ENCODE results near the gene IGFBP5. TPM values are rescaled to one million over a fixed set of nuclear protein-coding genes. Genes with fewer than 3 reads are reported as not detected.

IGFBP5 gene
- total RNA-seq, 2 experiments from 2014 or later, result not detected

DNA sequence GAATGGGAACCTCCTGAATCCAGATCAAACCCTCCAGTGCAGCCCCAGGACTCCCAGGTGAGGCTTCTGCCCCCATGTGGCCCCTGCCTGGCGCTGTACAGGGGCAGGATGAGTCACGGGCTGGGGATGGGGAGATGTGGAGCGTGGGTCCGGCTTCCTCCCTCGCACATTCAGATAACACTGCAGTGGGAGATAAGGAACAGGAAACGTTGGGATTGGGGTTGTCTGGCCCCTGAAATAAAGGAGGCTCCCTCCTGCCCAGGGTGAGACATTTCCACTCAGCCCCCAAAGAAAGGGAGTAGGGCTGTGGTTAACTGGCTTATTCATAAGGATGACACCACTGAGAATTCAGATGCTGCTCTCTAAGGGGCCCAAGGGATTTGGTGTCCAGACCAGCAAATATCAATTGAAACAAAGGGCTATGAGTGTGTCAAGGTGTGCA, 30.7 kb downstream of the IGFBP5 start:
- H3K4me1 Mint-ChIP-seq, result no peaks in the 10 kb centered on the region
- DNase-seq, result no peak
- CTCF ChIA-PET, result interaction anchor here (2.8 to 6.7 kb wide), 2 partner anchors 146 kb away, joined by 26 to 99 read pairs; no protein-coding TSS in a partner anchor
- H3K27ac Mint-ChIP-seq, result no peak overlapping the region
- H3K9me3 Mint-ChIP-seq, result no peaks in the 10 kb centered on the region
- H3K27me3 Mint-ChIP-seq, result peaks cover 6% of the 10 kb centered on the region
- H3K4me3 Mint-ChIP-seq, result no peak overlapping the region
- no peaks in the 10 kb centered on the region for H3K36me3 Mint-ChIP-seq (ENCODE audit: low read depth)
- POLR2A ChIA-PET, result no interaction called here

DNA sequence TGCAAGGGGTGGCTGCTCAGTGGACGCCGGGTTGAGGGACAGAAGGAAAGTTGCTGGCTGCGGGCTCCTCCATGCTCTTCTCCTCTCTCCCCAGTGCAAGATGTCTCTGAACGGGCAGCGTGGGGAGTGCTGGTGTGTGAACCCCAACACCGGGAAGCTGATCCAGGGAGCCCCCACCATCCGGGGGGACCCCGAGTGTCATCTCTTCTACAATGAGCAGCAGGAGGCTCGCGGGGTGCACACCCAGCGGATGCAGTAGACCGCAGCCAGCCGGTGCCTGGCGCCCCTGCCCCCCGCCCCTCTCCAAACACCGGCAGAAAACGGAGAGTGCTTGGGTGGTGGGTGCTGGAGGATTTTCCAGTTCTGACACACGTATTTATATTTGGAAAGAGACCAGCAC, 31.5 kb downstream of the IGFBP5 start:
- no peaks in the 10 kb centered on the region for H3K9me3 Mint-ChIP-seq
- DNase-seq, result no peak
- ChIA-PET CTCF (interaction anchor here (1.0 to 2.8 kb wide), 2 partner anchors 22 to 145 kb away, joined by 5 to 26 read pairs; no protein-coding TSS in a partner anchor), POLR2A (no interaction called here)
- no peak overlapping the region for H3K27ac Mint-ChIP-seq
- H3K4me3 Mint-ChIP-seq, result no peak overlapping the region
- H3K27me3 Mint-ChIP-seq, result peaks cover 3% of the 10 kb centered on the region
- H3K4me1 Mint-ChIP-seq, result no peaks in the 10 kb centered on the region
- no peaks in the 10 kb centered on the region for H3K36me3 Mint-ChIP-seq (ENCODE audit: low read depth)

DNA sequence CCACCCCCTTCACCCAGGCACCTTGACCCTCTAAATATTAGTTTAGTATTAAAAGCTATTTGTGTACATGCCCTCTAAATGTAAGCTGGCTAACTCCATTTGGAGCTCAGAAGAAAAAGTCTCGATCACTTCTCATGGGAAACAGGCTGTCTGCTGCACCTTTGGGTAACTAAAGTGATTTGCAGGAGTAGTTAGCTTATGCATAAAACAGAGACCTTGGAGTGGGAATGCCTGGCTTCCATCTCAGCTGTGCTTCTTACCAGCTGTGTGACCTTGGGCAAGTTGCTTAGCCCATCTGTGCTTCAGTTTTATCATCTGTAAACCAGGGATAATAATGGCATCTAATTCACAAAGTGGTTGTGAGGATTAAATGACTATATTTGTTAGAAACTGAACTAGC, 32.2 kb downstream of the IGFBP5 start:
- Mint-ChIP-seq H3K4me1 (no peaks in the 10 kb centered on the region), H3K9me3 (no peaks in the 10 kb centered on the region), H3K36me3 (ENCODE audit: low read depth) (no peaks in the 10 kb centered on the region), H3K27ac (no peak overlapping the region), H3K4me3 (no peak overlapping the region), H3K27me3 (peaks cover 5% of the 10 kb centered on the region)
- POLR2A ChIA-PET, result no interaction called here
- no peak for DNase-seq
- CTCF ChIA-PET, result interaction anchor here (1.0 to 2.8 kb wide), 2 partner anchors 22 to 145 kb away, joined by 5 to 26 read pairs; no protein-coding TSS in a partner anchor

DNA sequence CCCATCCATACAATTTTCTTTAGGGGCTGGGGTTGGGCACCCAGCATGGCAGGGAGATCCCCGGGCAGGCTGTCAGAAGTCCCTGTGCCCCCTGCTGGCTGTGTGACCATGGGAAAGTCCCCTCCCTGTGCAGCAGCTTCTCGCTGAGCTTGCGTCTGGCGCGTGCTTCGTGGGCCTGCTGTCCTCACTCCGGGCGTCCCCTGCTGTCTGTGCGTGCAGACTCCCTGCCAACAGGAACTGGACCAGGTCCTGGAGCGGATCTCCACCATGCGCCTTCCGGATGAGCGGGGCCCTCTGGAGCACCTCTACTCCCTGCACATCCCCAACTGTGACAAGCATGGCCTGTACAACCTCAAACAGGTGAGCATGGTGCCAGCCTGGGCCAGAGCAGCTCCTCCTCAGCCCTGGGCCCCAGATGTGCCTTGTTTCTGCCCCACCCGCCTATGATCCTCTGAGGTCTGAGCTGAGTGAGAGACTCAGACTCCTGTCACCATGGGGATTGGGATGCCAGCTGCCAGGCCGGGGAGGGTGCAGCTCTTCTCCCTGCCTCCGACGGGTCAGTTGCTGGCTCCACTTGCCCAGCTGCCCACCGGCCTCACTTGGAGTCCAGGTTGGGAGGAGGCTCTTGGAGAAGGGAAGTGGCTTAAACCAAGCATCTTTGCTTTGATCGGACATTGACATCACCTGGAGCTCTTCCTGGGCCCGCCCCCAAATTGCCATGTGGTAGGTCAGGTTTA, 33.5 kb downstream of the IGFBP5 start:
- Mint-ChIP-seq H3K36me3 (ENCODE audit: low read depth) (no peaks in the 10 kb centered on the region), H3K4me3 (no peak overlapping the region), H3K27ac (no peak overlapping the region), H3K9me3 (no peaks in the 10 kb centered on the region), H3K4me1 (no peaks in the 10 kb centered on the region), H3K27me3 (peaks cover 6% of the 10 kb centered on the region)
- ChIA-PET CTCF (interaction anchor here (1.1 to 2.8 kb wide), 3 partner anchors 136 to 439 kb away, joined by 3 to 26 read pairs (median 3); no protein-coding TSS in a partner anchor), POLR2A (no interaction called here)
- DNase-seq, result no peak

DNA sequence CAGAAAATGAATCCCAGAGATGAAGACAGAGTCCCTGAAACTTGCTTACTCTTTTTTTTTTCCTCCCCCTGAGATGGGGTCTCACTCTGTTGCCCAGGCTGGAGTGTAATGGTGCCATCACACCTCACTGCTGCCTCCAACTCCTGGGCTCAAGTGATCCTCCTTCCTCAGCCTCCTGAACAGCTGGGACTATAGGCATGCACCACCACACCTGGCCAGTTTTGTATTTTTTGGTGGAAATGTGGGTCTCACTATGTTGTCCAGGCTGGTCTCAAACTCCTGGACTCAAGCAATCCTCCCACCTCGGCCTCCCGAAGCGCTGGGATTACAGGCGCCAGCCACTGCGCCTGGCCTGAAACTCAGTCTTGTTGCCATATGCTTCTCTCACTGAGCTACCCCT, 34.3 kb downstream of the IGFBP5 start:
- ChIA-PET POLR2A (no interaction called here), CTCF (interaction anchor here (1.1 kb wide), 1 partner anchor 438 kb away, joined by 3 read pairs; no protein-coding TSS in a partner anchor)
- H3K36me3 Mint-ChIP-seq (ENCODE audit: low read depth), result no peaks in the 10 kb centered on the region
- no peaks in the 10 kb centered on the region for H3K4me1 Mint-ChIP-seq
- no peak overlapping the region for H3K4me3 Mint-ChIP-seq
- H3K9me3 Mint-ChIP-seq, result no peaks in the 10 kb centered on the region
- H3K27ac Mint-ChIP-seq, result no peak overlapping the region
- DNase-seq, result no peak
- H3K27me3 Mint-ChIP-seq, result peaks cover 6% of the 10 kb centered on the region

DNA sequence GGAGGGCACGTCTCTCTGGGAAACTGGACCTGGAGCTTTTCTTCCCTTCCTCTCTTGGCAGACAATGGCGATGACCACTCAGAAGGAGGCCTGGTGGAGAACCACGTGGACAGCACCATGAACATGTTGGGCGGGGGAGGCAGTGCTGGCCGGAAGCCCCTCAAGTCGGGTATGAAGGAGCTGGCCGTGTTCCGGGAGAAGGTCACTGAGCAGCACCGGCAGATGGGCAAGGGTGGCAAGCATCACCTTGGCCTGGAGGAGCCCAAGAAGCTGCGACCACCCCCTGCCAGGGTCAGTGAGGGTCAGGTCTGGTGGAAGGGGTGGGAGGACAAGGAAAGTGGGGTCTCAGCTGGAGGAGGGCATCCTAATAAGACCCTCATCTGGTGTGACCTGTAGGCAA, 34.9 kb downstream of the IGFBP5 start:
- no peak overlapping the region for H3K4me3 Mint-ChIP-seq
- H3K27me3 Mint-ChIP-seq, result peaks cover 6% of the 10 kb centered on the region
- no peaks in the 10 kb centered on the region for H3K36me3 Mint-ChIP-seq (ENCODE audit: low read depth)
- CTCF ChIA-PET, result no interaction called here
- H3K27ac Mint-ChIP-seq, result no peak overlapping the region
- H3K4me1 Mint-ChIP-seq, result no peaks in the 10 kb centered on the region
- POLR2A ChIA-PET, result no interaction called here
- H3K9me3 Mint-ChIP-seq, result no peaks in the 10 kb centered on the region
- no peak for DNase-seq

DNA sequence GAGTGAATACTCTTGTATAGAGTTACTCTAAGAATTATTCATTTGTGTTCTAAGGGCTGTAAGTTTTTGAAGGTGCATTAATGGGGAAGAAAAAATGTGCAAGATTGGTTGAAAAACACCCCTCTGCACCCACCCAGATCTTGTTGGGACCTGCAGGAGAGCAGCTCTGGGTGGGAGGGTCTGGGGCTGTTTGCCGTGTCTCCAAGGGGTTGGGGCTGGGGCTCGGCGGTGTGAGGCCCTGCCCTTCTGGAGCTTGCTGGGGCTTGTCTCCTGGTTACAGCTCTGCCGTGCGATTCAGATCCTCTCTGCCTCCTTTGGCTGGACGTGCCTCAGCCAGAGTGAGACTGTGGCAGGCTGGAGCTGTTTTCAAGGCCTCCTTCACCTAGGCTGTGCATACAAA, 36.1 kb downstream of the IGFBP5 start:
- POLR2A ChIA-PET, result no interaction called here
- CTCF ChIA-PET, result interaction anchor here (0.8 kb wide), 1 partner anchor 140 kb away, joined by 4 read pairs; no protein-coding TSS in a partner anchor

DNA sequence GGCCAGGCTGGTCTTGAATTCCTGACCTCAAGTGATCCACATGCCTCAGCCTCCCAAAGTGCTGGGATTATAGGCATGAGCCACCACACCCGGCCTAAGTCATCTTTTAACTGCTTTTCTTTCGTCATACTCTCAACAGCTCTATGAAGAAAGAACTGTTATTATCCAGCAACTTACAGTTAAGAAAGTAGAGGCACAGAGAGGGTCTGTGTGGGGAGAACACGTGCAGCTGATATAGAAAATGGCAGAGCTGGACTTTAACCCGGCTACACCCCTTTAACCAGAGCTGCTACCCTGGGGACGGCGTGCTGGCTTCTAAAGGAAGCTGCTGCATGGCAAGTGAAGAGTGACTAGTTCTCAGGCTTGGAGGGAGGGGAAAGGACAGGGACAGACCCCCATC, 36.6 kb downstream of the IGFBP5 start:
- POLR2A ChIA-PET, result no interaction called here
- no peaks in the 10 kb centered on the region for H3K9me3 Mint-ChIP-seq
- DNase-seq, result no peak

More for the DNA sequence above, 36.1 kb downstream of the IGFBP5 start:
- Mint-ChIP-seq H3K9me3 (no peaks in the 10 kb centered on the region), H3K27me3 (peaks cover 6% of the 10 kb centered on the region), H3K4me1 (no peaks in the 10 kb centered on the region), H3K36me3 (ENCODE audit: low read depth) (no peaks in the 10 kb centered on the region), H3K4me3 (no peak overlapping the region), H3K27ac (no peak overlapping the region)
- DNase-seq, result no peak

DNA sequence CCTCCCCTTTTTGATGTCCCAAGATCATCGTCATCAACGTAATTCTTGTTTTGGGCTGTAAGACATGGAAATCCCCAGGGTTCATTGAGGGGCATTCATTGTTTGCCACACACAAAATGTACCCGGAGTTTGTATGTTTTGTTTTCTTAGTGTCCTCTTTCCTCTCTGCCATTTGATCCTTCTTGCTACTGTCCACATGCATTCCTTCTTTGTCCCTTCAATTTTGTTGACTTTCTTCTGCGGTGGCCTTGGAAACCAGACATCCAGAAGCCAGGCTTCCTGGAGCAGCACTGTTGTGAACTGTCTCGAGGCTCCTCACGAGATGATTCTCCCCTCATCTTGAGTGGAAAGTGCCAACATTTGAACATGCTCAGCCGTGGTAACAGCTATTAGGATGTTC, 37.4 kb downstream of the IGFBP5 start:
- Mint-ChIP-seq H3K27me3 (peaks cover 7% of the 10 kb centered on the region), H3K9me3 (no peaks in the 10 kb centered on the region), H3K4me1 (no peaks in the 10 kb centered on the region), H3K36me3 (ENCODE audit: low read depth) (no peaks in the 10 kb centered on the region), H3K4me3 (no peak overlapping the region), H3K27ac (no peak overlapping the region)
- ChIA-PET POLR2A (no interaction called here), CTCF (no interaction called here)
- no peak for DNase-seq

More for the DNA sequence above, 36.6 kb downstream of the IGFBP5 start:
- Mint-ChIP-seq H3K36me3 (ENCODE audit: low read depth) (no peaks in the 10 kb centered on the region), H3K4me1 (no peaks in the 10 kb centered on the region), H3K4me3 (no peak overlapping the region), H3K27me3 (peaks cover 6% of the 10 kb centered on the region), H3K27ac (no peak overlapping the region)
- CTCF ChIA-PET, result interaction anchor here (0.8 kb wide), 1 partner anchor 140 kb away, joined by 4 read pairs; no protein-coding TSS in a partner anchor

DNA sequence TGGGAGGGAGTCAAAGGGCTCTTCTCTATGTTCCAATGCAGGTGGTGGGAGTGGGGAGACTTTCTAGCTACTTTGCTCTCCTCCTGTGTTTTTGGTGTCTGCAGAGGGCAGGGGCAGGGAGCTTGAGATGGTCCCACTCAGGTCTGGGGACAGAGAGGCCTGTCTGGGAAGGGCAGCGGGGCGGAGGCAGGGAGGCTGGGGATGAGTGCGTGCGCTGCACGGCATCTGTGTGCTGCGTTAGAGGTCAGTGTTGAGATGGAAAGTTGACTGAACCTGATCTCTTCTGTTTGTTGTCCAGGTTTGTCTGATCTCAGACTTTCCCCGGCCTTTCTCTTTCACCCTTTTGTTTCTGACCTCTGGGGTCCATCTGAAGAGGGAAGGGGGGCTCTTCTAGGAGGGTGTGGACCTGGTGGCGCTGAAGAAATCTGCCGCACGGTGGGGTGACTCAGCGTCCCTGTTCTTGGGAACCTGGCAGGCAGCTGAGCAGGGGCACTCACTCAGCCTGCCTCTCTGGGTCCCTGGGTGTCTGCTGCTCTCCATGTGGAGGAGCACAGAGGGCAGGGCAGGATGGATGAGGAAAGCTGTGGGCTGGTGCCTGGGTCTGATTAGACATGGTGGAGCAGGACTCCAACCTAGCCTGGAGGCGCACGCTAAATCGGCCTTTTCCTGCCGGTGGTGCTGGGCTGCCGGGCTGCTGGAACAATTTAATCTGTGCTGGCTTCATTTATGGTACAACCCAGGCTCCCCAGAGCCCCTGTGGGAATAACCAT, 38.1 kb downstream of the IGFBP5 start:
- no peaks in the 10 kb centered on the region for H3K9me3 Mint-ChIP-seq
- no peaks in the 10 kb centered on the region for H3K36me3 Mint-ChIP-seq (ENCODE audit: low read depth)
- no peak for DNase-seq
- H3K4me1 Mint-ChIP-seq, result no peaks in the 10 kb centered on the region
- POLR2A ChIA-PET, result no interaction called here
- H3K27ac Mint-ChIP-seq, result no peak overlapping the region
- no peak overlapping the region for H3K4me3 Mint-ChIP-seq
- H3K27me3 Mint-ChIP-seq, result peaks cover 10% of the 10 kb centered on the region
- CTCF ChIA-PET, result no interaction called here

DNA sequence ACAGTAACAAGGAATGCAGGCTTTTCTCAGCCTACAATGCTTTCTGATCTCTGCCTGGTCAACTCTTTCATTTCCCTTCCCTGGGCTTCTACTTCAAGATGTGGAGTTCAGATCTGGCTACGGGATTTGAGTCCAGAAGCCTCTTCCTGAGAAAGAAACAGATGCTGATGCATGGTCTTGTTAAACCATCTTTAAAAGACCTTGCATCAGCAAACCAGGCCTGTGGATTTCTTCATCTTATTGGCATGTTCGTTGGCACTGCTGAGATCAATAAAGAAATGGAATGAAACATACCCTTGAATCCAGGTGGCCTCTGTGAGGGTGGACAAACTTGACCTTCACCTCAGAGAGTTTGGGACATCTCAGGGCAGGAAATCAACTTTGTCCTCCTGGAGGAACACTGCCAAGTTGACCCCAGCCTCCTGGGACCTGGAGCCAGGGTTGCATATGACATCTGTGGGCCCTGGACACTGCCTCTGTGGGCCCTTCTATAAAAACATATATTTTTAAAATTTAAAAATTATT, 40.8 kb downstream of the IGFBP5 start:
- ChIA-PET CTCF (interaction anchor here (1.2 kb wide), 1 partner anchor 12 kb away, joined by 5 read pairs; no protein-coding TSS in a partner anchor), POLR2A (no interaction called here)
- H3K9me3 Mint-ChIP-seq, result no peaks in the 10 kb centered on the region
- H3K4me1 Mint-ChIP-seq, result no peaks in the 10 kb centered on the region
- no peak for DNase-seq
- no peak overlapping the region for H3K27ac Mint-ChIP-seq
- H3K4me3 Mint-ChIP-seq, result no peak overlapping the region
- H3K36me3 Mint-ChIP-seq (ENCODE audit: low read depth), result no peaks in the 10 kb centered on the region
- peaks cover 12% of the 10 kb centered on the region for H3K27me3 Mint-ChIP-seq

DNA sequence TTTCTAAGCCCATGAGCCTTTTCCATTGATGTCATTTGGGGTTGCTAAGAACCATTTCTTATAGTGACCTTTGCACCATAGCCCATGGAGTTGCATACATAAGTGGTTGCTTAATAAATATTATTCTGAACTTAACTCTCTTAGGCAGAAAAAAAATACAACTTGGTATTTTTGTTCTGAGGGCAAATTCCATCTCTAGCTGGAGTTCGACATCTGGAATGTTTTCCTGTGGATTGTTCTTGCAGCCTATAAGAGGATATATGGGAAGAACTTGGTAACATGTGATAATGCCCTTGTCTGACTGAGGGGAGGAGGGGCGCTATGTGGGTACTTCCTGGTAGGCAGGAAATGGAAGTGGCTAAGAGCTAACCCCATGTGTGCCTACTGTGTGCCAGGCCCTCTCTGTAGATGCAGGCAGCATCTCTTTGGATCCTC, 41.4 kb downstream of the IGFBP5 start:
- H3K27ac Mint-ChIP-seq, result no peak overlapping the region
- peaks cover 12% of the 10 kb centered on the region for H3K27me3 Mint-ChIP-seq
- no peaks in the 10 kb centered on the region for H3K4me1 Mint-ChIP-seq
- no peaks in the 10 kb centered on the region for H3K9me3 Mint-ChIP-seq
- H3K36me3 Mint-ChIP-seq (ENCODE audit: low read depth), result no peaks in the 10 kb centered on the region
- no peak overlapping the region for H3K4me3 Mint-ChIP-seq
- CTCF ChIA-PET, result no interaction called here
- POLR2A ChIA-PET, result no interaction called here
- DNase-seq, result no peak

DNA sequence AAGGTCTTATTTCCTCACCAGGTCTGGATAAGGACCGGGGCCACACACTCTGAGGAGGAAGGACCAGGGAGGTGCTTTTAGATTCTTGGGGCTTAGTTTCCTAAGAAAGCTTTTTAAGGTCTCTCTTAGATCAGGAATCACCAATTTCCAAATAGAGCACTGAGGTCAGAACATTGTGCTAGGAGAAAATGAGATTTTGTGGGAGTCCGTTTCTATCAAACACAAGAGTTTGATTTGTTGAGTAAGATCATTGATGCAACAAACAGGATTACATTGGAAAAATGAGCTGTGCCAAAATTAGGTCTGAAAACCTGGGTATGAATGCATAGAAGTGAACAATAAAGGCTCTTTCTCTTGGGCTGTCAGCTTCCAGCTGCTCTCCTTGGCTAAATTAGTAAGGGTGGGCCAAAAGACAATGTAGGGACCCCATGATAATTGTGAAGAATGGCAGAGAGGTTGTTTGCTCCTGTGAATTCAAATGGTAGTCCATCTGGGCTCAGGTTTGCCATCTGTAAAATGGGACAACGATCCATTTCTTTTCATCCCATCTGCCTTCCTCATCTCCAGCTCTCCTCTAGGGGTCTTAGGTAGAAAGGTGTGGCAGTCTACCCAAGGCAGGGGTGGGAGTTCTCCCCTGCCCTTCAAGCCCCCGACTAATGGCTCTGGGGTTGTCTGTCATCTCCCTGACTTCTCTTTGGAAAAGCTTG, 42.1 kb downstream of the IGFBP5 start:
- Mint-ChIP-seq H3K27me3 (peaks cover 13% of the 10 kb centered on the region), H3K36me3 (ENCODE audit: low read depth) (no peaks in the 10 kb centered on the region), H3K4me1 (no peaks in the 10 kb centered on the region), H3K4me3 (no peak overlapping the region), H3K9me3 (no peaks in the 10 kb centered on the region), H3K27ac (no peak overlapping the region)
- DNase-seq, result no peak
- POLR2A ChIA-PET, result no interaction called here
- CTCF ChIA-PET, result no interaction called here

Measured in activated CD4-positive, alpha-beta memory T cell treated with anti-CD3 and anti-CD28 coated beads, Interleukin-2, amount 10 ng/mL, durations not matched to agents 7 days and 5 days (primary cell).